ENCODE data around the gene PKN1.
"Not testable (repeated sequence)": the region's sequence is repeated elsewhere in the genome, so short reads cannot be mapped to it uniquely, and the experiment has no call there.

Gene PKN1

GRCh38 chr19:14497228-14497921, 64.3 kb downstream of the PKN1 start:
- peaks cover 7% of the 10 kb centered on the region for H3K36me3 ChIP-seq (ENCODE audit: insufficient read depth, low read length)
- 0 out of 4 replicates have a peak overlapping the region, but pooled peaks of 1 of the 2 experiments have one; percentile 62 for H3K4me3 ChIP-seq (ENCODE audit: low read depth in 1 of 2, low read length in 2 of 2)
- no peak for TF ChIP-seq CTCF (IDR thresholded peaks at IDR 0.05; ENCODE audit: borderline replicate concordance, extremely low read depth, low read length, poor library complexity, severe bottlenecking)
- no peak for TF ChIP-seq EZH2 (IDR thresholded peaks at IDR 0.05; ENCODE audit: borderline replicate concordance, low read depth, low read length, severe bottlenecking)
- H3K27me3 ChIP-seq (ENCODE audit: insufficient read depth, low read length, poor library complexity), result no peaks in the 10 kb centered on the region
- H2AFZ ChIP-seq (ENCODE audit: low read depth, low read length), result peak overlapping the region; percentile 68
- peak overlapping the region; percentile 76 for H3K4me2 ChIP-seq (ENCODE audit: insufficient read depth, low read length)
- peaks cover 14% of the 10 kb centered on the region for H3K79me2 ChIP-seq (ENCODE audit: insufficient read depth, low read length)
- peak overlapping the region; percentile 17; the same call in 1 of the 2 replicates for H3K27ac ChIP-seq (ENCODE audit: low read length)
- peaks cover 7% of the 10 kb centered on the region; the same call in 1 of the 2 replicates for H4K20me1 ChIP-seq (ENCODE audit: insufficient read depth, low read length)
- no peaks in the 10 kb centered on the region for H3K9me3 ChIP-seq (ENCODE audit: insufficient read depth, low read length, severe bottlenecking)
- peaks cover 28% of the 10 kb centered on the region for H3K4me1 ChIP-seq (ENCODE audit: insufficient read depth, low read length)
- peak overlapping the region; percentile 54; the same call in 1 of the 2 replicates for H3K9ac ChIP-seq (ENCODE audit: low read depth, low read length)
- ATAC-seq (ENCODE audit: insufficient read depth, low read depth), result no peak
- DNase-seq, result no peak

GRCh38 chr19:14502334-14503092, 69.4 kb downstream of the PKN1 start:
- no peak overlapping the region for H3K4me2 ChIP-seq (ENCODE audit: insufficient read depth, low read length)
- no peak overlapping the region for H3K4me3 ChIP-seq (ENCODE audit: low read depth in 1 of 2, low read length in 2 of 2)
- H3K79me2 ChIP-seq (ENCODE audit: insufficient read depth, low read length), result no peaks in the 10 kb centered on the region
- TF ChIP-seq EZH2 (IDR thresholded peaks at IDR 0.05; ENCODE audit: borderline replicate concordance, low read depth, low read length, severe bottlenecking) (no peak), CTCF (IDR thresholded peaks at IDR 0.05; ENCODE audit: borderline replicate concordance, extremely low read depth, low read length, poor library complexity, severe bottlenecking) (no peak)
- H3K27ac ChIP-seq (ENCODE audit: low read length), result no peak overlapping the region
- no peaks in the 10 kb centered on the region for H3K36me3 ChIP-seq (ENCODE audit: insufficient read depth, low read length)
- DNase-seq (no peak), ATAC-seq (ENCODE audit: insufficient read depth, low read depth) (no peak)
- H4K20me1 ChIP-seq (ENCODE audit: insufficient read depth, low read length), result no peaks in the 10 kb centered on the region
- H2AFZ ChIP-seq (ENCODE audit: low read depth, low read length), result no peak overlapping the region
- H3K9ac ChIP-seq (ENCODE audit: low read depth, low read length), result no peak overlapping the region
- no peaks in the 10 kb centered on the region for H3K27me3 ChIP-seq (ENCODE audit: insufficient read depth, low read length, poor library complexity)
- peaks cover 23% of the 10 kb centered on the region for H3K4me1 ChIP-seq (ENCODE audit: insufficient read depth, low read length)
- no peaks in the 10 kb centered on the region for H3K9me3 ChIP-seq (ENCODE audit: insufficient read depth, low read length, severe bottlenecking)

- no peaks in the 10 kb centered on the region for H4K20me1 ChIP-seq (ENCODE audit: insufficient read depth, low read length)
- no peak overlapping the region for H3K27ac ChIP-seq (ENCODE audit: low read length)
- H3K9ac ChIP-seq (ENCODE audit: low read depth, low read length), result no peak overlapping the region
- H2AFZ ChIP-seq (ENCODE audit: low read depth, low read length), result no peak overlapping the region
- H3K4me2 ChIP-seq (ENCODE audit: insufficient read depth, low read length), result no peak overlapping the region
- H3K79me2 ChIP-seq (ENCODE audit: insufficient read depth, low read length), result no peaks in the 10 kb centered on the region
- TF ChIP-seq EZH2 (IDR thresholded peaks at IDR 0.05; ENCODE audit: borderline replicate concordance, low read depth, low read length, severe bottlenecking), result no peak
- no peaks in the 10 kb centered on the region for H3K27me3 ChIP-seq (ENCODE audit: insufficient read depth, low read length, poor library complexity)
- no peaks in the 10 kb centered on the region for H3K36me3 ChIP-seq (ENCODE audit: insufficient read depth, low read length)
- H3K4me3 ChIP-seq (ENCODE audit: low read depth in 1 of 2, low read length in 2 of 2), result no peak overlapping the region
- peaks cover 25% of the 10 kb centered on the region for H3K4me1 ChIP-seq (ENCODE audit: insufficient read depth, low read length)
- no peak for DNase-seq
- ATAC-seq (ENCODE audit: insufficient read depth, low read depth), result no peak
- no peaks in the 10 kb centered on the region for H3K9me3 ChIP-seq (ENCODE audit: insufficient read depth, low read length, severe bottlenecking)
Measured at GRCh38 chr19:14503285-14503684, 70.2 kb downstream of the PKN1 start.

- H3K4me3 ChIP-seq (ENCODE audit: low read depth in 1 of 2, low read length in 2 of 2); H3K9me3 ChIP-seq (ENCODE audit: insufficient read depth, low read length, severe bottlenecking); H3K36me3 ChIP-seq (ENCODE audit: insufficient read depth, low read length); H2AFZ ChIP-seq (ENCODE audit: low read depth, low read length); H3K79me2 ChIP-seq (ENCODE audit: insufficient read depth, low read length); H3K9ac ChIP-seq (ENCODE audit: low read depth, low read length); H3K27me3 ChIP-seq (ENCODE audit: insufficient read depth, low read length, poor library complexity); ATAC-seq (ENCODE audit: insufficient read depth, low read depth); DNase-seq; H3K4me2 ChIP-seq (ENCODE audit: insufficient read depth, low read length); H4K20me1 ChIP-seq (ENCODE audit: insufficient read depth, low read length); H3K27ac ChIP-seq (ENCODE audit: low read length): not testable (repeated sequence)
- peaks cover 25% of the 10 kb centered on the region for H3K4me1 ChIP-seq (ENCODE audit: insufficient read depth, low read length)
Measured at GRCh38 chr19:14504575-14504974, 71.5 kb downstream of the PKN1 start.
